GM12865 (cell line): ENCODE results near the gene MERTK.

Experiments
- DNase-seq: peaks from one replicate; pipeline ENCODE4 v3.0.0; 2010; ENCODE audit warnings: low read depth
- H3K4me3 ChIP-seq: 2 replicates; pipeline ENCODE4 v1.5.1; 2011; ENCODE audit warnings: mild to moderate bottlenecking, low read depth, low read length, control low read depth
- TF ChIP-seq, protein P1 (sequence below): IDR thresholded peaks from 2 replicates; pipeline ENCODE4 v1.5.1; 2011; ENCODE audit warnings: low read length, control low read depth, low read depth, inconsistent platforms; ENCODE audit not compliant: insufficient read depth; ENCODE audit errors: missing control alignments

Gene MERTK

DNA sequence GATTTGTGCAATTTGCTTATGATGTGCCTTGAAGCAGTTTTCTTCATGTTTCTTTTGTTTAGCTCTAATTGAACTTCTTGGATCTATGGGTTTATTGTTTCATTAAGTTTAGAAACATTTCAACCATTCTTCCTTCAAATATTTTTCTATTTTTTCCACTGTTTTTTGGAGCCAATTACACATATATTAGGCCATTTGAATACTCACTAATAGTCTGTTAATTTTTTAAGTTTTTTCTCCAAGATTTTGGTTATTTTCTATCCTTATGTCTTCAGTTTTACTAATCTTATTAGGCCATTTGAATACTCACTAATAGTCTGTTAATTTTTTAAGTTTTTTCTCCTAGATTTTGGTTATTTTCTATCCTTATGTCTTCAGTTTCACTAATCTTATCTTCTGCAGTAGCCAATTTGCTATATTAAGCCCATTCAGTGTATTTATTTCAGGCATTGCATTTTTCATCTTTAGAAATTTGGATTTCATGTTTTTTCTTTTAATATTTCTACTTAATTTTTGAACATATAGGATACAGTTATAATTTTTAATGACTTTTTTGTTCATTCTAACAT is 147.1 kb downstream of the MERTK start:
- no peak for DNase-seq
- TF ChIP-seq, protein P1, sequence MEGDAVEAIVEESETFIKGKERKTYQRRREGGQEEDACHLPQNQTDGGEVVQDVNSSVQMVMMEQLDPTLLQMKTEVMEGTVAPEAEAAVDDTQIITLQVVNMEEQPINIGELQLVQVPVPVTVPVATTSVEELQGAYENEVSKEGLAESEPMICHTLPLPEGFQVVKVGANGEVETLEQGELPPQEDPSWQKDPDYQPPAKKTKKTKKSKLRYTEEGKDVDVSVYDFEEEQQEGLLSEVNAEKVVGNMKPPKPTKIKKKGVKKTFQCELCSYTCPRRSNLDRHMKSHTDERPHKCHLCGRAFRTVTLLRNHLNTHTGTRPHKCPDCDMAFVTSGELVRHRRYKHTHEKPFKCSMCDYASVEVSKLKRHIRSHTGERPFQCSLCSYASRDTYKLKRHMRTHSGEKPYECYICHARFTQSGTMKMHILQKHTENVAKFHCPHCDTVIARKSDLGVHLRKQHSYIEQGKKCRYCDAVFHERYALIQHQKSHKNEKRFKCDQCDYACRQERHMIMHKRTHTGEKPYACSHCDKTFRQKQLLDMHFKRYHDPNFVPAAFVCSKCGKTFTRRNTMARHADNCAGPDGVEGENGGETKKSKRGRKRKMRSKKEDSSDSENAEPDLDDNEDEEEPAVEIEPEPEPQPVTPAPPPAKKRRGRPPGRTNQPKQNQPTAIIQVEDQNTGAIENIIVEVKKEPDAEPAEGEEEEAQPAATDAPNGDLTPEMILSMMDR, result no peak
- H3K4me3 ChIP-seq, result no peak overlapping the region

DNA sequence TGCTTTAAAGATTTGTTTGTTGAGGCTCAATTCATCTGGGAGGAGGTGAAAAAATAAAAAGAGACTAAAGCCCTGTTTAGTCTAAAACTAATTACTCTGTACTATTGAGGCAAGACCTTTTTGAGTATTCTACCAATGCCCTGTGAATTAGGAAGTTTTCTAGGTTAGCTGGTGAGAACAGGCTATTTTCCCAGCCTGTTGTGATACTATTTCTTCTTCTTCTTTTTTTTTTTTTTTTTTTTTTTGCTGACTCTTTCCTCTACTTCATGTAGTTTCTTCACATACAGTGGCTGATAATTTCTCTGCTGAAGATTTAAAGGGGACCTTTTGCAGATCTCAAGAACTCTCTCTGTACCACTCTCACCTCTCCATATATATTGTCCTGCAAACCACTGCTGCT is 147.8 kb downstream of the MERTK start:
- no peak overlapping the region for H3K4me3 ChIP-seq
- TF ChIP-seq, protein P1, result no peak
- DNase-seq, result no peak

DNA sequence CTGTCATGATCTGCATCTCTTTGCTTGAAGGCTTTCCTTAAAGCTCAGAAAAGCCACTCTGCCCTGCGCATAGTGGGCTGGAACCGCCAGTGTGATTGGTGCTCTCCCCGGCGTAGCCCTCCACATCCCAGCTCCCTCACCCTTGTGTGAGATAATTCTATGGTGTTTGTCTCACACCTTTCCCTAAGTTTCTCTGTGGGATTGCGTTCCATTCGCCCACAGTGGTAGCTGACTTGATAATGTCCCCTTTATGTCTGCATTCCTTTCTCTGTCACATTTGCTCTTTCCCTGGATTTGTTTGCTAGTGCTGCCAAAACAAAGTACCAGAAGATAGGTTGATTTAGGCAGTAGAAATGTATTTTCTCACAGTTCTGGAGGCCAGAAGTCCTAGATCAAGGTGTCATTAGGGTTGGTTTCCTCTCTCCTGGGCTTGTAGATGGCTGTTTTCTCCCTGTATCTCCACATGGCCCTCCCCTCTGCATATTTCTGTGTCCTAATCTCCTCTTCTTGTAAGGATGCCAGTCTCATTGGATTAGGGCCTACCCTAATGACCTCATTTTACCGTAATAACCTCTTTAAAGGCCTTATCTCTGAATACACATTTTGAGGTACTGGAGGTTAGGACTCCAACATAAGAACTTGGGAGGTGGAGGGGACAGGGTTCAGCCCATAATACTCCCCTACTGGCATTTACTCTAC is 149.3 kb downstream of the MERTK start:
- H3K4me3 ChIP-seq, result no peak overlapping the region
- TF ChIP-seq, protein P1, result no peak
- no peak for DNase-seq

DNA sequence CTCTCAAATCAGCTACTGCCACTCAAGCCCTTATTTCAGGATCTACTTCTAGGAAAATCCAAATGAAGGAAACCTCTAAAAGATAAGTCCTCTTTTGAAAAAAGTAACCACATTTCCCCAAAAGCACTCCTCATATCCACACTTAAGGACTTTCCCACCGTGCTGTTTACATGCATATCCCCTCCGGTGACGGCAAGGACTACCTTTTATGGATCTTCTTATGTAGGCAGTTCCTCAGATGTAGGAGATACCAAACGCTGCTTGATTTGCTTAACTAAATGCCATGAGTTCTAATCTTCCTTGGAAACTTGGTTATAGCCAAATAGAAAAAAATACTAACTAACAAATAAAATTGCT is 149.8 kb downstream of the MERTK start:
- no peak for DNase-seq
- TF ChIP-seq, protein P1, result no peak
- no peak overlapping the region for H3K4me3 ChIP-seq

DNA sequence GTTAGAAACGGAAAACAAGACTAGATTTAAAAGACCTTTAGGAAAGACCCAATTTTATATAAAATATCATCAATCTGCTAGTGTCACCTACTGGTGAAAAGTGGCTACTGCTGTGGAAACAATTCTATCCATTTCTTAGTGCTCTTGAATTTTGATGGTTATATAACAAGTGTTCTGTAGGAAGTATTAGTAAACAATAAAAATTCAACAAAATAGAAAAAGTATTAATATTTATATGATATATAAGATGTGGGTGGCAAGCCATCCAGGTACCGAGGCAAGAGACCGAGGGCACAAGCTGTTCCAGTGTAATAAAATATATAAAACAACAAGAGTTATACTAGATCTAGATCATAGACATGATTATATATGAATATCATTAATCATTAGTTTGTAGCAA is 150.5 kb downstream of the MERTK start:
- TF ChIP-seq, protein P1, result peak; percentile 60
- DNase-seq, result peak; percentile 64

DNA sequence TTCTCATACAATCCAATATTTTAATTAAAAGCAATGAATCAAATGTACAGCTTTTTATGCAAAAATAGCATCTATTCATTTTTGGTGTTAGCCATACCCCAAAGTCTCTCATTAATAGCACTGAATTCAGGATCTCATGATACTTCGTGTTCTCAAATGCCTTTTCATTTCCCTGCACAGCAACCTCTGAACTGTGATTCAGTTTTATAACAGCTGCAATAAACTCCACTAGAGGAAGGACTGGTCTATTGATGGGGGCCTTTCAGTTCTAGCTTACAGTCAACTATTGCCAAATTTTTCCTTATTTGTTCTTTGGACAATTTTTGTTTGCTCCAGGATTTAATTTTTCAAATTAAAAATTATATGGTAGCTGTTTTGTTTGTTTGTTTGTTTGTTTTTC is 151.9 kb downstream of the MERTK start:
- DNase-seq, result no peak
- H3K4me3 ChIP-seq, result no peak overlapping the region
- TF ChIP-seq, protein P1, result no peak

More for the DNA sequence above, 150.5 kb downstream of the MERTK start:
- no peak overlapping the region for H3K4me3 ChIP-seq
